ENCODE data around the gene TMBIM1.

The TMBIM1 gene

GRCh38 chr2:218294430-218295022 is 2.2 kb upstream of the TMBIM1 start:
- Histone ChIP-seq H2BK5ac (ENCODE audit: low read length) (no peak overlapping the region), H3K18ac (ENCODE audit: low read length) (peak overlapping the region; percentile 71), H3K4me3 (ENCODE audit: low read length in 2 of 2) (no peak overlapping the region), H3K4me1 (ENCODE audit: control insufficient read depth in 2 of 2, insufficient read depth in 1 of 2, low read depth in 1 of 2, low read length in 2 of 2) (peaks cover 5 to 16% of the 10 kb centered on the region in 2 donors), H3K14ac (ENCODE audit: low read length) (no peak overlapping the region), H2BK15ac (ENCODE audit: low read length) (no peak overlapping the region), H3K4me2 (ENCODE audit: insufficient read depth, low read length, poor library complexity, severe bottlenecking) (no peak overlapping the region), H2BK12ac (ENCODE audit: low read length) (no peak overlapping the region), H3K27me3 (ENCODE audit: control insufficient read depth in 3 of 3, insufficient read depth in 3 of 3, low read depth in 1 of 3, low read length in 3 of 3) (peaks cover 0 to 46% (median 2%) of the 10 kb centered on the region in 3 experiments), H3K9ac (ENCODE audit: low read depth, low read length, poor library complexity) (no peak overlapping the region), H2BK120ac (ENCODE audit: low read depth, low read length) (no peak overlapping the region), H3K27ac (replicated peaks; ENCODE audit: low read length) (peak overlapping the region; percentile 33), H3K4ac (ENCODE audit: low read length) (no peak overlapping the region), H2AK5ac (ENCODE audit: low read depth, low read length) (no peak overlapping the region), H4K91ac (ENCODE audit: low read depth, low read length, poor library complexity) (no peak overlapping the region), H4K8ac (ENCODE audit: low read depth, low read length) (no peak overlapping the region), H3K23ac (ENCODE audit: low read depth, low read length, poor library complexity) (no peak overlapping the region), H3K9me3 (replicated peaks in 1 of 2; ENCODE audit: control insufficient read depth in 2 of 2, insufficient read depth in 1 of 2, low read depth in 1 of 2, low read length in 2 of 2) (peaks cover 0 to 4% of the 10 kb centered on the region in 2 donors), H2AFZ (ENCODE audit: low read length) (no peak overlapping the region), H3K36me3 (replicated peaks in 1 of 2; ENCODE audit: control insufficient read depth in 2 of 2, insufficient read depth in 2 of 2, low read length in 2 of 2) (no peaks in the 10 kb centered on the region), H3K79me1 (ENCODE audit: low read depth, low read length) (no peaks in the 10 kb centered on the region)
- no peak for DNase-seq (ENCODE audit: low spot score)
- WGBS, 2 donors (ENCODE audit: extremely low coverage in 2 of 2, insufficient read length in 2 of 2, insufficient replicate concordance in 1 of 2) = no CpG with 5 or more reads among the region's 5 CpGs

GRCh38 chr2:218293715-218294429 is 1.6 kb upstream of the TMBIM1 start:
- Histone ChIP-seq H3K27ac (replicated peaks; ENCODE audit: low read length) (no peak overlapping the region), H2BK5ac (ENCODE audit: low read length) (no peak overlapping the region), H3K4me2 (ENCODE audit: insufficient read depth, low read length, poor library complexity, severe bottlenecking) (no peak overlapping the region), H3K9me3 (replicated peaks in 1 of 2; ENCODE audit: control insufficient read depth in 2 of 2, insufficient read depth in 1 of 2, low read depth in 1 of 2, low read length in 2 of 2) (peaks cover 0 to 4% of the 10 kb centered on the region in 2 donors), H3K23ac (ENCODE audit: low read depth, low read length, poor library complexity) (no peak overlapping the region), H3K14ac (ENCODE audit: low read length) (no peak overlapping the region), H2BK15ac (ENCODE audit: low read length) (no peak overlapping the region), H3K4me1 (ENCODE audit: control insufficient read depth in 2 of 2, insufficient read depth in 1 of 2, low read depth in 1 of 2, low read length in 2 of 2) (peaks cover 5 to 17% of the 10 kb centered on the region in 2 donors), H3K4ac (ENCODE audit: low read length) (no peak overlapping the region), H2AK5ac (ENCODE audit: low read depth, low read length) (no peak overlapping the region), H3K36me3 (replicated peaks in 1 of 2; ENCODE audit: control insufficient read depth in 2 of 2, insufficient read depth in 2 of 2, low read length in 2 of 2) (no peaks in the 10 kb centered on the region), H3K79me1 (ENCODE audit: low read depth, low read length) (no peaks in the 10 kb centered on the region), H3K18ac (ENCODE audit: low read length) (no peak overlapping the region), H3K4me3 (ENCODE audit: low read length in 2 of 2) (no peak overlapping the region), H2BK120ac (ENCODE audit: low read depth, low read length) (no peak overlapping the region), H2BK12ac (ENCODE audit: low read length) (no peak overlapping the region), H4K8ac (ENCODE audit: low read depth, low read length) (no peak overlapping the region), H4K91ac (ENCODE audit: low read depth, low read length, poor library complexity) (no peak overlapping the region), H3K27me3 (ENCODE audit: control insufficient read depth in 3 of 3, insufficient read depth in 3 of 3, low read depth in 1 of 3, low read length in 3 of 3) (peaks cover 0 to 46% (median 2%) of the 10 kb centered on the region in 3 experiments), H3K9ac (ENCODE audit: low read depth, low read length, poor library complexity) (no peak overlapping the region), H2AFZ (ENCODE audit: low read length) (no peak overlapping the region)
- no CpG with 5 or more reads among the region's 5 CpGs for WGBS, 2 donors (ENCODE audit: extremely low coverage in 2 of 2, insufficient read length in 2 of 2, insufficient replicate concordance in 1 of 2)
- no peak for DNase-seq (ENCODE audit: low spot score)

GRCh38 chr2:218291318-218292047 is 820 bp downstream of the TMBIM1 start:
- Histone ChIP-seq H3K9ac (ENCODE audit: low read depth, low read length, poor library complexity) (peak overlapping the region; percentile 45), H2BK15ac (ENCODE audit: low read length) (peak overlapping the region; percentile 91), H3K36me3 (replicated peaks in 1 of 2; ENCODE audit: control insufficient read depth in 2 of 2, insufficient read depth in 2 of 2, low read length in 2 of 2) (no peaks in the 10 kb centered on the region), H3K4me3 (ENCODE audit: low read length in 2 of 2) (no peak overlapping the region), H4K8ac (ENCODE audit: low read depth, low read length) (no peak overlapping the region), H3K79me1 (ENCODE audit: low read depth, low read length) (no peaks in the 10 kb centered on the region), H2BK120ac (ENCODE audit: low read depth, low read length) (peak overlapping the region; percentile 96), H3K27me3 (ENCODE audit: control insufficient read depth in 3 of 3, insufficient read depth in 3 of 3, low read depth in 1 of 3, low read length in 3 of 3) (peaks cover 0 to 45% (median 2%) of the 10 kb centered on the region in 3 experiments), H3K4me1 (ENCODE audit: control insufficient read depth in 2 of 2, insufficient read depth in 1 of 2, low read depth in 1 of 2, low read length in 2 of 2) (peaks cover 8 to 23% of the 10 kb centered on the region in 2 donors), H3K4ac (ENCODE audit: low read length) (no peak overlapping the region), H3K23ac (ENCODE audit: low read depth, low read length, poor library complexity) (no peak overlapping the region), H2AFZ (ENCODE audit: low read length) (peak overlapping the region; percentile 72), H3K14ac (ENCODE audit: low read length) (peak overlapping the region; percentile 64), H2BK12ac (ENCODE audit: low read length) (no peak overlapping the region), H3K27ac (replicated peaks; ENCODE audit: low read length) (no peak overlapping the region), H2BK5ac (ENCODE audit: low read length) (peak overlapping the region; percentile 11), H2AK5ac (ENCODE audit: low read depth, low read length) (peak overlapping the region; percentile 87), H3K4me2 (ENCODE audit: insufficient read depth, low read length, poor library complexity, severe bottlenecking) (peak overlapping the region; percentile 58), H3K9me3 (replicated peaks in 1 of 2; ENCODE audit: control insufficient read depth in 2 of 2, insufficient read depth in 1 of 2, low read depth in 1 of 2, low read length in 2 of 2) (peaks cover 0 to 4% of the 10 kb centered on the region in 2 donors), H3K18ac (ENCODE audit: low read length) (peak overlapping the region; percentile 94), H4K91ac (ENCODE audit: low read depth, low read length, poor library complexity) (peak overlapping the region; percentile 5)
- no peak for DNase-seq (ENCODE audit: low spot score)
- WGBS, 2 donors (ENCODE audit: extremely low coverage in 2 of 2, insufficient read length in 2 of 2, insufficient replicate concordance in 1 of 2) = no CpG with 5 or more reads among the region's 12 CpGs
